PC-9 (cell line): ENCODE data around the gene FBXW12. TPM values are rescaled to one million over a fixed set of nuclear protein-coding genes. Genes with fewer than 3 reads are reported as not detected.
"Not testable (repeated sequence)": the region's sequence is repeated elsewhere in the genome, so short reads cannot be mapped to it uniquely, and the experiment has no call there.

ENCODE experiments used
- BruUV-seq: library from RNA; stranded (reverse); fragments of 400-500 nt; replicated peaks from 2 replicates; lab custom pipeline; 2021; lab: Mats Ljungman, UMichigan
- CTCF ChIA-PET: fragments of 300-600 bp; sonication (Branson Sonifier 250); formaldehyde crosslinking; loops from one replicate; lab custom pipeline; 2022; ENCODE audit warnings: antibody characterized with exemption; lab: Charles Lee
- POLR2A ChIA-PET: fragments of 300-600 bp; sonication (Branson Sonifier 250); formaldehyde crosslinking; loops from one replicate; lab custom pipeline; 2022; ENCODE audit warnings: antibody characterized with exemption; ENCODE audit not compliant: unreplicated experiment; lab: Charles Lee
- DNase-seq, 2 experiments: peaks; one replicate each; pipeline versions ENCODE4 v3.0.0 to v3.0.0-alpha.2; 2015 to 2022; ENCODE audit warnings: mixed read lengths in 1 of 2
- H2AFZ ChIP-seq: fragments of 200-600 bp; sonication (generic); 2 replicates; pipeline ENCODE4 v1.8.1; 2017; ENCODE audit warnings: antibody characterized with exemption
- H3F3A ChIP-seq: fragments of 200-600 bp; sonication (generic); 2 replicates; pipeline ENCODE4 v1.8.1; 2017; ENCODE audit warnings: antibody characterized with exemption, mild to moderate bottlenecking, low read depth; ENCODE audit not compliant: insufficient read depth
- H3K27ac ChIP-seq: fragments of 200-600 bp; sonication (generic); 2 replicates; pipeline ENCODE4 v1.6.1; 2016; ENCODE audit warnings: mixed run types
- H3K27me3 ChIP-seq: fragments of 200-600 bp; sonication (generic); 2 replicates; pipeline ENCODE4 v1.6.1; 2016; ENCODE audit warnings: low read depth, mixed run types; ENCODE audit not compliant: insufficient read depth
- H3K36me3 ChIP-seq: fragments of 200-600 bp; sonication (generic); 2 replicates; pipeline ENCODE4 v1.6.1; 2016; ENCODE audit warnings: low read depth, mixed run types
- H3K4me1 ChIP-seq: fragments of 200-600 bp; sonication (generic); replicated peaks from 2 replicates; pipeline ENCODE4 v1.6.1; 2016; ENCODE audit warnings: mixed run types; ENCODE audit not compliant: insufficient read depth
- H3K4me2 ChIP-seq: fragments of 200-600 bp; sonication (generic); 2 replicates; pipeline ENCODE4 v1.6.1; 2017; ENCODE audit warnings: mixed run types
- H3K4me3 ChIP-seq: fragments of 200-600 bp; sonication (generic); 2 replicates; pipeline ENCODE4 v1.6.1; 2016; ENCODE audit warnings: mixed run types
- H3K79me2 ChIP-seq: fragments of 200-600 bp; sonication (generic); 2 replicates; pipeline ENCODE4 v1.6.1; 2017; ENCODE audit warnings: low read depth, mixed run types
- H3K9me2 ChIP-seq: fragments of 200-600 bp; sonication (generic); 2 replicates; pipeline ENCODE4 v1.8.1; 2017; ENCODE audit warnings: mild to moderate bottlenecking; ENCODE audit not compliant: insufficient read depth
- H3K9me3 ChIP-seq: fragments of 200-600 bp; sonication (generic); 2 replicates; pipeline ENCODE4 v1.8.1; 2016; ENCODE audit warnings: low read depth; ENCODE audit not compliant: insufficient read depth
- H4K20me1 ChIP-seq: fragments of 200-600 bp; sonication (generic); 2 replicates; pipeline ENCODE4 v1.8.1; 2017; ENCODE audit not compliant: insufficient read depth
- EZH2 ChIP-seq: fragments of 200-600 bp; sonication (generic); IDR thresholded peaks from 2 replicates; pipeline ENCODE4 v1.8.0; 2017; ENCODE audit warnings: antibody characterized with exemption, low read depth
- intact Hi-C: fragments of 100-400 bp; cut with micrococcal nuclease; formaldehyde crosslinking; loops from one replicate; pipeline ENCODE4 v1.10.0; 2022; ENCODE audit not compliant: unreplicated experiment
- total RNA-seq: library from RNA; stranded (reverse); gene quantifications from 2 replicates; pipeline ENCODE4 v1.2.3, GENCODE V29; 2021
- TF ChIP-seq, protein P1 (sequence below): fragments of 200-600 bp; sonication (generic); conservative IDR thresholded peaks from 2 replicates; pipeline ENCODE4 v1.6.1; 2017; ENCODE audit warnings: mixed run types, antibody characterized with exemption, mild to moderate bottlenecking, moderate library complexity

Gene FBXW12
- total RNA-seq, 1 experiment from 2014 or later: not detected

DNA sequence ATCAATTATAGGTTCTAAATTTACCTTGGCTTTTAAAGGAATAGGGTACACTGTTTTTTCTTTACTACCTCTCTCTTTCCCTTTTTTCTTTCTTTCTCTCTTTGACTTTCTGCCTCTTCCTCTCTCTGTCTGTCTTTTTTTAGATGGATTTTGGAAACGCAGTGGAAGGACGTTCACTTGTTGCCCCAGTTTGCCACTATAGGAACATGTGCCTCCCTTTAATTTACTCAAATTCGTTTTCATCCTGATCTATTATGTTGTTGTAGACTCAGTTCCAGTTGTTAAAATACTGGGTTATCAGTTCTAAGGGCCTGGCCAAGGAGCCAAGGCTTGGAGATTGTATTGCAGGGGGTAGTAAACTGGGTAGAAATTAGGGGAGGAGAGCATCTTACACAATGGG lies 37.4 kb upstream of the FBXW12 start:
- TF ChIP-seq, protein P1, sequence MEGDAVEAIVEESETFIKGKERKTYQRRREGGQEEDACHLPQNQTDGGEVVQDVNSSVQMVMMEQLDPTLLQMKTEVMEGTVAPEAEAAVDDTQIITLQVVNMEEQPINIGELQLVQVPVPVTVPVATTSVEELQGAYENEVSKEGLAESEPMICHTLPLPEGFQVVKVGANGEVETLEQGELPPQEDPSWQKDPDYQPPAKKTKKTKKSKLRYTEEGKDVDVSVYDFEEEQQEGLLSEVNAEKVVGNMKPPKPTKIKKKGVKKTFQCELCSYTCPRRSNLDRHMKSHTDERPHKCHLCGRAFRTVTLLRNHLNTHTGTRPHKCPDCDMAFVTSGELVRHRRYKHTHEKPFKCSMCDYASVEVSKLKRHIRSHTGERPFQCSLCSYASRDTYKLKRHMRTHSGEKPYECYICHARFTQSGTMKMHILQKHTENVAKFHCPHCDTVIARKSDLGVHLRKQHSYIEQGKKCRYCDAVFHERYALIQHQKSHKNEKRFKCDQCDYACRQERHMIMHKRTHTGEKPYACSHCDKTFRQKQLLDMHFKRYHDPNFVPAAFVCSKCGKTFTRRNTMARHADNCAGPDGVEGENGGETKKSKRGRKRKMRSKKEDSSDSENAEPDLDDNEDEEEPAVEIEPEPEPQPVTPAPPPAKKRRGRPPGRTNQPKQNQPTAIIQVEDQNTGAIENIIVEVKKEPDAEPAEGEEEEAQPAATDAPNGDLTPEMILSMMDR: no peak
- no peak for TF ChIP-seq EZH2
- Histone ChIP-seq H3K9me3 (no peaks in the 10 kb centered on the region), H3K9me2 (no peaks in the 10 kb centered on the region), H3K27ac (no peak overlapping the region), H3K36me3 (no peaks in the 10 kb centered on the region), H3K4me2 (no peak overlapping the region), H4K20me1 (no peaks in the 10 kb centered on the region), H3K79me2 (no peaks in the 10 kb centered on the region), H3F3A (no peaks in the 10 kb centered on the region), H3K4me3 (no peak overlapping the region), H2AFZ (no peak overlapping the region), H3K4me1 (no peaks in the 10 kb centered on the region), H3K27me3 (no peaks in the 10 kb centered on the region)
- DNase-seq: no peak
- intact Hi-C loops: no loop called here
- CTCF ChIA-PET: no interaction called here
- BruUV-seq: no TSS peak
- POLR2A ChIA-PET: interaction anchor here (0.7 kb wide), 1 partner anchor 40 kb away, joined by 6 read pairs; no protein-coding TSS in a partner anchor

DNA sequence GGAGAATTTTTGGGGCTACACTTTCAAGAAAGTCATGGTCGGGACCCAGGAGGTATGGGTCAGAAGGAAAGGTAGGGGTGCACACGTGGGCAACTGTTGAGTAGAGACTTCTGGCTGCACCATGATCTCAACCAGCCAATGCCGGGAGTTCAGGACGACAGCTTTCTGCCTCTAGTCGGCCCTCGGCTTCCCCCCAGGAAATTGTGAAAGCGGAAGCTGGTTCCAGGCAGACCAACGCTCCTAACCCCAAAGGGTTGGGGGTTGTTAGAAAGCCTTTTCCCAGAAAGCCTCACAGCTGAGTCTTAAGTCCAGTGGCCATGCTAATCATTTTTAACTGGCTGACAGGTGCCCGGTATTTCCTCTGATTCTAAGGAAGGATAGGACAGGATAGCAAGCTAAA lies 36.7 kb upstream of the FBXW12 start:
- H3K4me1 ChIP-seq, BruUV-seq, CTCF ChIA-PET, H4K20me1 ChIP-seq, H3K79me2 ChIP-seq, H3K36me3 ChIP-seq, intact Hi-C loops, H3K27ac ChIP-seq, H3K4me2 ChIP-seq, H3F3A ChIP-seq, H3K9me3 ChIP-seq, DNase-seq, H2AFZ ChIP-seq, H3K9me2 ChIP-seq, H3K27me3 ChIP-seq, H3K4me3 ChIP-seq: not testable (repeated sequence)
- POLR2A ChIA-PET: interaction anchor here (0.7 kb wide), 1 partner anchor 40 kb away, joined by 6 read pairs; no protein-coding TSS in a partner anchor

DNA sequence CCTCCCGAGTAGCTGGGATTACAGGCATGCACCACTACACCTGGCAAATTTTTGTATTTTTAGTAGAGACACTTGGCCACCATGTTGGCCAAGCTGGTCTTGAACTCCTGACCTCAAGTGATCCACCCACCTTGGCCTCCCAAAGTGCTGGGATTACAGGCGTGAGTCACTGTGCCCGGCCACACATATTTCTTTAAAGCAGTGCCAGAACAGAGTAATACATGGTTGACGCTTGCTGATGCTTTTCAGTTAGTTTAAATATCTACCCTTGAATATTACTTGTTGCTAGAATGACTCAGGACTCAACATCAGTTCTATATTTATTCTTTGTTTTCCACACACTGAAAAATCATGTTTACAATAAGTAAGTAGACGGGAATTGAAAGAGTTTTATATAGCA lies 34.5 kb upstream of the FBXW12 start:
- H3K9me2 ChIP-seq, POLR2A ChIA-PET, H3K9me3 ChIP-seq, H4K20me1 ChIP-seq, intact Hi-C loops, H3K4me2 ChIP-seq, DNase-seq, H3K36me3 ChIP-seq, H3K27ac ChIP-seq, H3K79me2 ChIP-seq, H3K4me1 ChIP-seq, BruUV-seq, CTCF ChIA-PET, H3F3A ChIP-seq, H3K27me3 ChIP-seq, H2AFZ ChIP-seq, H3K4me3 ChIP-seq: not testable (repeated sequence)

DNA sequence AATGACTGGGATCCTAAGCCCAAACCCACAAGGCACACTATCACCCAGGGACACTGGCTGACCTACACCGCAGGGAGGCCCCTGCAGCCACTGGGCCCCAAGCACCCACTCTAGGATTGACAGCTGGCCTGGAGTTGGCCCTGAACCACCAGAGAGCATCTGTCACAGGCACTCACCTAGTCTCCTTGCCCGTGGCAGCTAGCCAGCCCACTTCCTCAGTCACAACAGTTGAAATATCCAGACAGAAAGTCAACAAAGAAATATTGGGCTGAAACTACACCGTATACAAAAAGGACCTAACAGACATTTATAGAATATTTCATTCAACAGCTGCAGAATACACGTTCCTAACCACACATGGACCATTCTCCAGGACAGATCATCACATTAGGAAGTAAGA lies 33.4 kb upstream of the FBXW12 start:
- no peak for DNase-seq
- Histone ChIP-seq H3K4me2 (no peak overlapping the region), H3K79me2 (no peaks in the 10 kb centered on the region), H3K36me3 (no peaks in the 10 kb centered on the region), H3K9me2 (no peaks in the 10 kb centered on the region), H3K27me3 (no peaks in the 10 kb centered on the region), H3K27ac (no peak overlapping the region), H3F3A (no peaks in the 10 kb centered on the region), H2AFZ (no peak overlapping the region), H3K4me1 (no peaks in the 10 kb centered on the region), H3K9me3 (no peaks in the 10 kb centered on the region), H4K20me1 (no peaks in the 10 kb centered on the region), H3K4me3 (no peak overlapping the region)
- POLR2A ChIA-PET: interaction anchor here (0.6 kb wide), 1 partner anchor 48 kb away, joined by 3 read pairs; no protein-coding TSS in a partner anchor
- TF ChIP-seq, protein P1: no peak
- no peak for TF ChIP-seq EZH2
- CTCF ChIA-PET: no interaction called here
- intact Hi-C loops: no loop called here
- no TSS peak for BruUV-seq
